Measurements from ENCODE around the gene TBX2.
"Not testable (repeated sequence)": the region's sequence is repeated elsewhere in the genome, so short reads cannot be mapped to it uniquely, and the experiment has no call there.

TBX2 gene

GRCh38 chr17:61426482-61427304, 27.1 kb downstream of the TBX2 start:
- no peak overlapping the region for H3K9ac ChIP-seq (ENCODE audit: low read length)
- H3K27me3 ChIP-seq (ENCODE audit: control insufficient read depth, insufficient read depth, low read length) = peaks cover 17% of the 10 kb centered on the region
- no peaks in the 10 kb centered on the region for H3K9me3 ChIP-seq (ENCODE audit: control insufficient read depth, low read length)
- H3K4me3 ChIP-seq (ENCODE audit: low read length) = no peak overlapping the region
- H3K4me1 ChIP-seq (ENCODE audit: control insufficient read depth, insufficient read depth, low read length) = no peaks in the 10 kb centered on the region
- no peaks in the 10 kb centered on the region for H3K36me3 ChIP-seq (ENCODE audit: control insufficient read depth, insufficient read depth, low read length)

GRCh38 chr17:61427567-61427966, 27.9 kb downstream of the TBX2 start:
- H3K4me3 ChIP-seq (ENCODE audit: low read length) = no peak overlapping the region
- H3K36me3 ChIP-seq (ENCODE audit: control insufficient read depth, insufficient read depth, low read length) = no peaks in the 10 kb centered on the region
- peaks cover 16% of the 10 kb centered on the region for H3K27me3 ChIP-seq (ENCODE audit: control insufficient read depth, insufficient read depth, low read length)
- H3K9ac ChIP-seq (ENCODE audit: low read length) = no peak overlapping the region
- no peaks in the 10 kb centered on the region for H3K4me1 ChIP-seq (ENCODE audit: control insufficient read depth, insufficient read depth, low read length)
- H3K9me3 ChIP-seq (ENCODE audit: control insufficient read depth, low read length) = no peaks in the 10 kb centered on the region

GRCh38 chr17:61429274-61429673, 29.6 kb downstream of the TBX2 start:
- Histone ChIP-seq H3K9me3 (ENCODE audit: control insufficient read depth, low read length) (no peaks in the 10 kb centered on the region), H3K4me1 (ENCODE audit: control insufficient read depth, insufficient read depth, low read length) (no peaks in the 10 kb centered on the region), H3K9ac (ENCODE audit: low read length) (no peak overlapping the region), H3K36me3 (ENCODE audit: control insufficient read depth, insufficient read depth, low read length) (no peaks in the 10 kb centered on the region), H3K4me3 (ENCODE audit: low read length) (no peak overlapping the region), H3K27me3 (ENCODE audit: control insufficient read depth, insufficient read depth, low read length) (peaks cover 9% of the 10 kb centered on the region)

GRCh38 chr17:61429831-61430230, 30.2 kb downstream of the TBX2 start:
- not testable (repeated sequence) for H3K4me3 ChIP-seq (ENCODE audit: low read length); H3K9ac ChIP-seq (ENCODE audit: low read length); H3K9me3 ChIP-seq (ENCODE audit: control insufficient read depth, low read length); H3K4me1 ChIP-seq (ENCODE audit: control insufficient read depth, insufficient read depth, low read length); H3K27me3 ChIP-seq (ENCODE audit: control insufficient read depth, insufficient read depth, low read length); H3K36me3 ChIP-seq (ENCODE audit: control insufficient read depth, insufficient read depth, low read length)

GRCh38 chr17:61431594-61432311, 32.1 kb downstream of the TBX2 start:
- Histone ChIP-seq H3K36me3 (ENCODE audit: control insufficient read depth, insufficient read depth, low read length) (no peaks in the 10 kb centered on the region), H3K9ac (ENCODE audit: low read length) (no peak overlapping the region), H3K27me3 (ENCODE audit: control insufficient read depth, insufficient read depth, low read length) (no peaks in the 10 kb centered on the region), H3K4me3 (ENCODE audit: low read length) (no peak overlapping the region), H3K4me1 (ENCODE audit: control insufficient read depth, insufficient read depth, low read length) (no peaks in the 10 kb centered on the region), H3K9me3 (ENCODE audit: control insufficient read depth, low read length) (no peaks in the 10 kb centered on the region)

- H3K27me3 ChIP-seq (ENCODE audit: control insufficient read depth, insufficient read depth, low read length) = peaks cover 3% of the 10 kb centered on the region
- no peaks in the 10 kb centered on the region for H3K9me3 ChIP-seq (ENCODE audit: control insufficient read depth, low read length)
- no peaks in the 10 kb centered on the region for H3K4me1 ChIP-seq (ENCODE audit: control insufficient read depth, insufficient read depth, low read length)
- H3K4me3 ChIP-seq (ENCODE audit: low read length) = no peak overlapping the region
- no peaks in the 10 kb centered on the region for H3K36me3 ChIP-seq (ENCODE audit: control insufficient read depth, insufficient read depth, low read length)
- no peak overlapping the region for H3K9ac ChIP-seq (ENCODE audit: low read length)
Measured at GRCh38 chr17:61436273-61436672, 36.6 kb downstream of the TBX2 start.

- Histone ChIP-seq H3K4me1 (ENCODE audit: control insufficient read depth, insufficient read depth, low read length) (no peaks in the 10 kb centered on the region), H3K27me3 (ENCODE audit: control insufficient read depth, insufficient read depth, low read length) (peaks cover 3% of the 10 kb centered on the region), H3K36me3 (ENCODE audit: control insufficient read depth, insufficient read depth, low read length) (no peaks in the 10 kb centered on the region), H3K4me3 (ENCODE audit: low read length) (no peak overlapping the region), H3K9me3 (ENCODE audit: control insufficient read depth, low read length) (no peaks in the 10 kb centered on the region), H3K9ac (ENCODE audit: low read length) (no peak overlapping the region)
Measured at GRCh38 chr17:61436995-61437704, 37.5 kb downstream of the TBX2 start.

GRCh38 chr17:61440697-61441096, 41.1 kb downstream of the TBX2 start:
- Histone ChIP-seq H3K27me3 (ENCODE audit: control insufficient read depth, insufficient read depth, low read length) (peaks cover 20% of the 10 kb centered on the region), H3K36me3 (ENCODE audit: control insufficient read depth, insufficient read depth, low read length) (no peaks in the 10 kb centered on the region), H3K4me1 (ENCODE audit: control insufficient read depth, insufficient read depth, low read length) (no peaks in the 10 kb centered on the region), H3K9ac (ENCODE audit: low read length) (no peak overlapping the region), H3K4me3 (ENCODE audit: low read length) (no peak overlapping the region), H3K9me3 (ENCODE audit: control insufficient read depth, low read length) (no peaks in the 10 kb centered on the region)

GRCh38 chr17:61441507-61441906, 41.9 kb downstream of the TBX2 start:
- not testable (repeated sequence) for H3K9me3 ChIP-seq (ENCODE audit: control insufficient read depth, low read length); H3K4me1 ChIP-seq (ENCODE audit: control insufficient read depth, insufficient read depth, low read length); H3K36me3 ChIP-seq (ENCODE audit: control insufficient read depth, insufficient read depth, low read length); H3K4me3 ChIP-seq (ENCODE audit: low read length); H3K9ac ChIP-seq (ENCODE audit: low read length)
- H3K27me3 ChIP-seq (ENCODE audit: control insufficient read depth, insufficient read depth, low read length) = peaks cover 22% of the 10 kb centered on the region

- no peak overlapping the region for H3K4me3 ChIP-seq (ENCODE audit: low read length)
- no peak overlapping the region for H3K9ac ChIP-seq (ENCODE audit: low read length)
- H3K36me3 ChIP-seq (ENCODE audit: control insufficient read depth, insufficient read depth, low read length) = no peaks in the 10 kb centered on the region
- no peaks in the 10 kb centered on the region for H3K9me3 ChIP-seq (ENCODE audit: control insufficient read depth, low read length)
- H3K27me3 ChIP-seq (ENCODE audit: control insufficient read depth, insufficient read depth, low read length) = peaks cover 24% of the 10 kb centered on the region
- no peaks in the 10 kb centered on the region for H3K4me1 ChIP-seq (ENCODE audit: control insufficient read depth, insufficient read depth, low read length)
Measured at GRCh38 chr17:61442136-61442775, 42.6 kb downstream of the TBX2 start.

GRCh38 chr17:61442878-61443474, 43.3 kb downstream of the TBX2 start:
- Histone ChIP-seq H3K4me3 (ENCODE audit: low read length) (no peak overlapping the region), H3K36me3 (ENCODE audit: control insufficient read depth, insufficient read depth, low read length) (no peaks in the 10 kb centered on the region), H3K27me3 (ENCODE audit: control insufficient read depth, insufficient read depth, low read length) (peaks cover 27% of the 10 kb centered on the region), H3K9ac (ENCODE audit: low read length) (no peak overlapping the region), H3K4me1 (ENCODE audit: control insufficient read depth, insufficient read depth, low read length) (no peaks in the 10 kb centered on the region), H3K9me3 (ENCODE audit: control insufficient read depth, low read length) (no peaks in the 10 kb centered on the region)

Data from mucosa of stomach (tissue), 1 donor.